Breast epithelium (tissue), 4 donors: ENCODE results near the gene CDX1. TPM values are rescaled to one million over a fixed set of nuclear protein-coding genes. Genes with fewer than 3 reads are reported as not detected.

Experiments used
- DNase-seq, 2 donors: peaks; one replicate each; pipeline ENCODE4 v3.0.0-alpha.2; 2019; ENCODE audit warnings: low spot score in 2 of 2
- H3K27ac ChIP-seq, 2 donors: fragments of 200-600 bp; sonication (generic) in 1 of 2; one replicate each; pipeline ENCODE4 v1.5.1; 2016 to 2019; ENCODE audit warnings: mild to moderate bottlenecking in 1 of 2
- H3K27me3 ChIP-seq, 2 donors: fragments of 200-600 bp; sonication (generic) in 1 of 2; one replicate each; pipeline versions ENCODE4 v1.5.1 to v1.6.0; 2017 to 2019; ENCODE audit warnings: control low read depth in 1 of 2, mild to moderate bottlenecking in 1 of 2
- H3K36me3 ChIP-seq: fragments of 200-600 bp; one replicate; pipeline ENCODE4 v1.5.1; 2019
- H3K4me1 ChIP-seq, 2 donors: fragments of 200-600 bp; sonication (generic); one replicate each; pipeline ENCODE4 v1.5.1; 2016 to 2019; ENCODE audit warnings: control low read depth in 1 of 2
- H3K4me3 ChIP-seq, 3 donors: fragments of 200-600 bp; sonication (generic); 1 replicate in 2 of 3; 2 replicates in 1 of 3; pipeline ENCODE4 v1.5.1; 2016 to 2019; ENCODE audit warnings: mild to moderate bottlenecking in 3 of 3, moderate library complexity in 2 of 3
- H3K9me3 ChIP-seq, 2 donors: fragments of 200-600 bp; sonication (generic) in 1 of 2; one replicate each; pipeline ENCODE4 v1.5.1; 2016 to 2019; ENCODE audit warnings: control low read depth in 1 of 2
- POLR2A ChIP-seq: fragments of 450-650 bp; IDR thresholded peaks from one replicate; pipeline ENCODE4 v1.6.1; 2016; ENCODE audit warnings: antibody characterized with exemption, mild to moderate bottlenecking, moderate library complexity
- POLR2AphosphoS5 ChIP-seq, 3 donors: sonication (generic); formaldehyde crosslinking; IDR thresholded peaks; one replicate each; pipeline ENCODE4 v1.6.1; 2017; ENCODE audit warnings: antibody characterized with exemption in 3 of 3
- intact Hi-C: fragments of 100-400 bp; cut with DNase I; formaldehyde crosslinking; loops from one replicate; pipeline ENCODE4 v1.15.1; 2023; ENCODE audit warnings: low total_unique reads
- total RNA-seq, 3 donors: library from RNA; depleted of rRNA; stranded (reverse); fragments of >200 nt; gene quantifications; one replicate each; pipeline ENCODE4 v1.1.0, GENCODE V29; 2016
- TF ChIP-seq, protein P1 (sequence below), 3 donors: fragments of 450-650 bp; IDR thresholded peaks; one replicate each; pipeline ENCODE4 v1.5.1; 2016 to 2017; ENCODE audit warnings: antibody characterized with exemption in 3 of 3, mild to moderate bottlenecking in 3 of 3, moderate library complexity in 3 of 3

CDX1 gene
- total RNA-seq, 3 donors from 2014 or later = 1.3 TPM; not detected in 2

DNA sequence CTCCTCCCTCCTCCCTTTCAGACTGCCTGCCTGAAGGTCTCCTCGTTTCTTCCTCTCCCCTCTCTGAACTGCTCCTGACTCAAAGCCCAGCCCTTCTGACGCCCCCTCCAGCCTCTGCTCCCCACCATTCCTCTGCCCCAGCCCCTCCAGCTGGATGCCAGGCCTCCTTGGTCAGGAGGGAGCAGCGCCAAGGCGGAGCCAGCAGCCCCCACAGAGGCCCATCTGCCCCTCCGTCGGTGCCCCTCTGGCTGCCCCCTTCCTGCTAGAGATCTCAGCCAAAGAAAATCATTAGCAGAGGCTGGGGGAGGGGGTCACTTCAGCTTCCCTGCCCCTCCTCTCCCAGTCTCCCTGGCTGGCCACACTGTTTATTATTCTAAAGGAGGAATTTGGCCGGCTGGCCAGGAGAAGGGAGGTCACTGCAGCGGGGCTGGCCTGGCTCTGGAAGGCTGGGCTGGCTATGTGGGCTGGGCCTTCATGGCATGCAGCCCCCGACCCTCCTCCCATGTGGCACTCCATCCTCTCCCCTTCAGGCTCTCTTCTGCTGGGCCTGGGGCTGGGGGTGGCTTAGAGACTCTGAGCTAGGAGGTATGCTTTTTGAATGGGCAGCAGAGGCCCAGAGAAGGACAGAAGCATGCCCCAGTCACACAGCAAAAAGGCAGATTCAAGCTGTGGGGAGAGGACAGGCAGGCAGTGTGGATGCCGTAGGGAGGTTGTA, 27.9 kb upstream of the CDX1 start:
- no peaks in the 10 kb centered on the region for H3K9me3 ChIP-seq
- peak overlapping the region; percentile 73 to 86 for H3K27ac ChIP-seq
- DNase-seq = peak in 1 of 2 donors; percentile 57
- H3K4me3 ChIP-seq = peak overlapping the region in 1 of 3 donors; percentile 49
- no peaks in the 10 kb centered on the region for H3K36me3 ChIP-seq
- H3K27me3 ChIP-seq = no peaks in the 10 kb centered on the region
- peaks cover 11 to 15% of the 10 kb centered on the region in 2 donors for H3K4me1 ChIP-seq
- intact Hi-C loops = no loop called here
- TF ChIP-seq, protein P1, sequence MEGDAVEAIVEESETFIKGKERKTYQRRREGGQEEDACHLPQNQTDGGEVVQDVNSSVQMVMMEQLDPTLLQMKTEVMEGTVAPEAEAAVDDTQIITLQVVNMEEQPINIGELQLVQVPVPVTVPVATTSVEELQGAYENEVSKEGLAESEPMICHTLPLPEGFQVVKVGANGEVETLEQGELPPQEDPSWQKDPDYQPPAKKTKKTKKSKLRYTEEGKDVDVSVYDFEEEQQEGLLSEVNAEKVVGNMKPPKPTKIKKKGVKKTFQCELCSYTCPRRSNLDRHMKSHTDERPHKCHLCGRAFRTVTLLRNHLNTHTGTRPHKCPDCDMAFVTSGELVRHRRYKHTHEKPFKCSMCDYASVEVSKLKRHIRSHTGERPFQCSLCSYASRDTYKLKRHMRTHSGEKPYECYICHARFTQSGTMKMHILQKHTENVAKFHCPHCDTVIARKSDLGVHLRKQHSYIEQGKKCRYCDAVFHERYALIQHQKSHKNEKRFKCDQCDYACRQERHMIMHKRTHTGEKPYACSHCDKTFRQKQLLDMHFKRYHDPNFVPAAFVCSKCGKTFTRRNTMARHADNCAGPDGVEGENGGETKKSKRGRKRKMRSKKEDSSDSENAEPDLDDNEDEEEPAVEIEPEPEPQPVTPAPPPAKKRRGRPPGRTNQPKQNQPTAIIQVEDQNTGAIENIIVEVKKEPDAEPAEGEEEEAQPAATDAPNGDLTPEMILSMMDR (IDR thresholded peaks at IDR 0.05) = no peak
- TF ChIP-seq POLR2AphosphoS5 (IDR thresholded peaks at IDR 0.05) (no peak), POLR2A (no peak)

DNA sequence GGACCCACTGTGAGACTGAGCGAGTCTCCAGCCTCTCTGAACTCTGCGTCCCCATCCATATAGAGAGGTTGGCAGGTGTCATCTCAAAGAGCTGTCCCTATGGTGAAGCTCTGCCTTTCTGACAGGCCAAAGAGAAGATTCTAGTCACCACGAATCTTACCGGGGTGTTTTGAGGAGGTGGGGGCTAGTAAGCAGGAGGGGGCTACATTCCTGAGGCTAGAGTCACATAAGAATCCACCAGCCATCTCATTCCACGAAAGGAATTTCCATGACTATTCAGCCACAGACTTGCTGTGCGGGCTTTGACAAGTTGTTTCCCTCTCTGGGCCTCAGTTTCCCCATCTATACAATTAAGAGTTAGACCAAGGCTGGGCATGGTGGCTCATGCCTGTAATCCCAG, 27.2 kb upstream of the CDX1 start:
- Histone ChIP-seq H3K9me3 (no peaks in the 10 kb centered on the region), H3K27ac (peak overlapping the region; percentile 73 to 86), H3K4me3 (peak overlapping the region in 1 of 3 donors; percentile 49), H3K4me1 (peaks cover 11 to 15% of the 10 kb centered on the region in 2 donors), H3K27me3 (no peaks in the 10 kb centered on the region), H3K36me3 (no peaks in the 10 kb centered on the region)
- TF ChIP-seq POLR2A = no peak
- TF ChIP-seq, protein P1 (IDR thresholded peaks at IDR 0.05) = no peak
- TF ChIP-seq POLR2AphosphoS5 (IDR thresholded peaks at IDR 0.05) = no peak
- intact Hi-C loops = no loop called here
- DNase-seq = no peak

- Histone ChIP-seq H3K9me3 (no peaks in the 10 kb centered on the region), H3K36me3 (no peaks in the 10 kb centered on the region), H3K4me3 (peak overlapping the region in 1 of 3 donors; percentile 46), H3K4me1 (peaks cover 11 to 19% of the 10 kb centered on the region in 2 donors), H3K27ac (peak overlapping the region; percentile 73 to 86), H3K27me3 (no peaks in the 10 kb centered on the region)
- DNase-seq = no peak
- TF ChIP-seq POLR2AphosphoS5 (IDR thresholded peaks at IDR 0.05) (no peak), POLR2A (no peak)
- TF ChIP-seq, protein P1 (IDR thresholded peaks at IDR 0.05) = no peak
- intact Hi-C loops = no loop called here
These were observed 25.7 kb upstream of the CDX1 start for GRCh38 chr5:150140830-150141229.

- TF ChIP-seq, protein P1 (IDR thresholded peaks at IDR 0.05) = no peak
- TF ChIP-seq POLR2A (no peak), POLR2AphosphoS5 (IDR thresholded peaks at IDR 0.05) (no peak)
- H3K36me3 ChIP-seq = no peaks in the 10 kb centered on the region
- H3K27ac ChIP-seq = peak overlapping the region; percentile 73 to 86
- H3K4me3 ChIP-seq = peak overlapping the region in 1 of 3 donors; percentile 22
- no peaks in the 10 kb centered on the region for H3K9me3 ChIP-seq
- DNase-seq = no peak
- peaks cover 11 to 14% of the 10 kb centered on the region in 2 donors for H3K4me1 ChIP-seq
- H3K27me3 ChIP-seq = no peaks in the 10 kb centered on the region
- intact Hi-C loops = no loop called here
These were observed 24.9 kb upstream of the CDX1 start for GRCh38 chr5:150141544-150142184.
